ENCODE data around the gene LDLRAD4.

- TF ChIP-seq POLR2AphosphoS5 (IDR thresholded peaks at IDR 0.05; ENCODE audit: borderline replicate concordance, low read depth, low read length), result no peak
- no peak for TF ChIP-seq EZH2 (IDR thresholded peaks at IDR 0.05)
- no peak for TF ChIP-seq FOXP2 (optimal IDR thresholded peaks at IDR 0.05; ENCODE audit: control extremely low read depth, extremely low read length, insufficient read depth)
Observed at GRCh38 chr18:13555865-13556264, 337.3 kb downstream of the LDLRAD4 start.

All from SK-N-MC (cell line).